Sigmoid colon (tissue), 4 donors: ENCODE measurements around the gene KCP.

Experiments
- CTCF ChIP-seq, 4 experiments: fragments of 450-650 bp in 3 of 4; fragments of 200-600 bp in 1 of 4; IDR thresholded peaks; one replicate each; pipeline ENCODE4 v1.5.1; 2016 to 2019; ENCODE audit warnings: antibody characterized with exemption in 4 of 4, mild to moderate bottlenecking in 3 of 4, moderate library complexity in 2 of 4
- EP300 ChIP-seq, 4 donors: sonication (generic); formaldehyde crosslinking; IDR thresholded peaks; one replicate each; pipeline ENCODE4 v1.6.1; 2017; ENCODE audit warnings: antibody characterized with exemption in 4 of 4
- POLR2A ChIP-seq, 2 donors: fragments of 450-650 bp; IDR thresholded peaks; one replicate each; pipeline ENCODE4 v1.6.1; 2016; ENCODE audit warnings: antibody characterized with exemption in 2 of 2, mild to moderate bottlenecking in 2 of 2, moderate library complexity in 2 of 2
- POLR2AphosphoS5 ChIP-seq, 4 donors: sonication (generic); formaldehyde crosslinking; IDR thresholded peaks; one replicate each; pipeline ENCODE4 v1.6.1; 2017; ENCODE audit warnings: antibody characterized with exemption in 4 of 4

GRCh38 chr7:128836729-128837348, 73.7 kb downstream of the KCP start:
- TF ChIP-seq CTCF (IDR thresholded peaks at IDR 0.05) (no peak), POLR2A (IDR thresholded peaks at IDR 0.05) (no peak), EP300 (IDR thresholded peaks at IDR 0.05) (no peak), POLR2AphosphoS5 (IDR thresholded peaks at IDR 0.05) (no peak)
